Thyroid gland (tissue), 4 donors: Measurements from ENCODE around the gene CENPN. TPM values are rescaled to one million over a fixed set of nuclear protein-coding genes. Genes with fewer than 3 reads are reported as not detected.

Experiments used
- DNase-seq, 2 donors: peaks; one replicate each; pipeline ENCODE4 v3.0.0-alpha.2; 2019
- H3K27ac ChIP-seq, 3 donors: fragments of 200-600 bp; sonication (generic); 1 replicate in 2 of 3; 2 replicates in 1 of 3; pipeline ENCODE4 v1.5.1; 2016 to 2019; ENCODE audit warnings: mild to moderate bottlenecking in 1 of 3, moderate library complexity in 1 of 3
- H3K27me3 ChIP-seq: fragments of 200-600 bp; sonication (generic); one replicate; pipeline ENCODE4 v1.5.1; 2019
- H3K36me3 ChIP-seq, 2 donors: fragments of 200-600 bp; sonication (generic); one replicate each; pipeline ENCODE4 v1.5.1; 2016 to 2019
- H3K4me1 ChIP-seq, 2 donors: fragments of 200-600 bp; sonication (generic); one replicate each; pipeline ENCODE4 v1.5.1; 2017 to 2019
- H3K4me3 ChIP-seq, 3 donors: fragments of 200-600 bp; sonication (generic); replicated peaks in 1 of 3; 1 replicate in 2 of 3; 2 replicates in 1 of 3; pipeline ENCODE4 v1.5.1; 2016; ENCODE audit warnings: mild to moderate bottlenecking in 1 of 3
- H3K9me3 ChIP-seq: fragments of 200-600 bp; sonication (generic); one replicate; pipeline ENCODE4 v1.5.1; 2017
- POLR2A ChIP-seq, 2 donors: fragments of 450-650 bp; IDR thresholded peaks; one replicate each; pipeline ENCODE4 v1.6.1; 2017; ENCODE audit warnings: antibody characterized with exemption in 2 of 2, mild to moderate bottlenecking in 2 of 2, moderate library complexity in 1 of 2
- WGBS, 2 donors: methylation state at CpG; one replicate each; pipeline ENCODE4 v1.1.5; 2017; 5-methylcytosine and 5-hydroxymethylcytosine counted together
- intact Hi-C: fragments of 100-400 bp; cut with DNase I; formaldehyde crosslinking; loops from one replicate; pipeline ENCODE4 v1.15.1; 2023
- total RNA-seq, 4 donors: library from RNA; depleted of rRNA; stranded (reverse); fragments of >200 nt; gene quantifications; one replicate each; pipeline ENCODE4 v1.2.3, GENCODE V29; 2016
- TF ChIP-seq, protein P1 (sequence below), 6 experiments: fragments of 200-600 bp in 3 of 6; fragments of 450-650 bp in 3 of 6; sonication (generic) in 3 of 6; IDR thresholded peaks; one replicate each; pipeline ENCODE4 v1.5.1; 2016 to 2019; ENCODE audit warnings: antibody characterized with exemption in 6 of 6, mild to moderate bottlenecking in 2 of 6, inconsistent platforms in 1 of 6, moderate library complexity in 1 of 6

CENPN gene
- total RNA-seq, 4 donors from 2014 or later = 5.8 to 14.4 (median 6.7) TPM

DNA sequence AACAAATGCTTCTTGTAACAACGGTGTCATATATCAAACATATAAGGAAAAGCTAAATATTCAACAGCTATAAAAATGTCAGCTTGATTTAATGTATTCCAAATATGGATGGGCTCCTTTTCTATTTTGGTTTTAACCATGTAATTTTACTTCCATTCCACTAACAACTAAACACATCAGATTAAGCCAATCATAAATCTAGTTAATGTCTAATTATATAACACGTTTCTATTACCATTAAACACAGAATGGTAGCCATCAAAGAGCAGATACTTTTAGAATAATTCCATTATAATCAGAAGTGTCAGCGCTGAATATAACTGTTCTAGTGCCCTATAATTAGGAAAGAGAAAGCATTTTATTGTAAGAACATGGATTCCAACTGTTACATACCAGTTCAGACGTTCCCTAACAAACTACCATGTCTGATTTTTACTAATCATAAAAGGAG, 10.3 kb upstream of the CENPN start:
- peaks cover 0 to 6% of the 10 kb centered on the region in 2 donors for H3K4me1 ChIP-seq
- no peak overlapping the region for H3K4me3 ChIP-seq
- H3K36me3 ChIP-seq = no peaks in the 10 kb centered on the region
- intact Hi-C loops = no loop called here
- no peaks in the 10 kb centered on the region for H3K27me3 ChIP-seq
- TF ChIP-seq, protein P1, sequence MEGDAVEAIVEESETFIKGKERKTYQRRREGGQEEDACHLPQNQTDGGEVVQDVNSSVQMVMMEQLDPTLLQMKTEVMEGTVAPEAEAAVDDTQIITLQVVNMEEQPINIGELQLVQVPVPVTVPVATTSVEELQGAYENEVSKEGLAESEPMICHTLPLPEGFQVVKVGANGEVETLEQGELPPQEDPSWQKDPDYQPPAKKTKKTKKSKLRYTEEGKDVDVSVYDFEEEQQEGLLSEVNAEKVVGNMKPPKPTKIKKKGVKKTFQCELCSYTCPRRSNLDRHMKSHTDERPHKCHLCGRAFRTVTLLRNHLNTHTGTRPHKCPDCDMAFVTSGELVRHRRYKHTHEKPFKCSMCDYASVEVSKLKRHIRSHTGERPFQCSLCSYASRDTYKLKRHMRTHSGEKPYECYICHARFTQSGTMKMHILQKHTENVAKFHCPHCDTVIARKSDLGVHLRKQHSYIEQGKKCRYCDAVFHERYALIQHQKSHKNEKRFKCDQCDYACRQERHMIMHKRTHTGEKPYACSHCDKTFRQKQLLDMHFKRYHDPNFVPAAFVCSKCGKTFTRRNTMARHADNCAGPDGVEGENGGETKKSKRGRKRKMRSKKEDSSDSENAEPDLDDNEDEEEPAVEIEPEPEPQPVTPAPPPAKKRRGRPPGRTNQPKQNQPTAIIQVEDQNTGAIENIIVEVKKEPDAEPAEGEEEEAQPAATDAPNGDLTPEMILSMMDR (IDR thresholded peaks at IDR 0.05) = no peak
- no peak for TF ChIP-seq POLR2A (IDR thresholded peaks at IDR 0.05)
- H3K27ac ChIP-seq = no peak overlapping the region
- no peaks in the 10 kb centered on the region for H3K9me3 ChIP-seq
- WGBS, 2 donors = 78 to 83% methylated on average over 4 of the region's 4 CpGs
- DNase-seq = no peak

DNA sequence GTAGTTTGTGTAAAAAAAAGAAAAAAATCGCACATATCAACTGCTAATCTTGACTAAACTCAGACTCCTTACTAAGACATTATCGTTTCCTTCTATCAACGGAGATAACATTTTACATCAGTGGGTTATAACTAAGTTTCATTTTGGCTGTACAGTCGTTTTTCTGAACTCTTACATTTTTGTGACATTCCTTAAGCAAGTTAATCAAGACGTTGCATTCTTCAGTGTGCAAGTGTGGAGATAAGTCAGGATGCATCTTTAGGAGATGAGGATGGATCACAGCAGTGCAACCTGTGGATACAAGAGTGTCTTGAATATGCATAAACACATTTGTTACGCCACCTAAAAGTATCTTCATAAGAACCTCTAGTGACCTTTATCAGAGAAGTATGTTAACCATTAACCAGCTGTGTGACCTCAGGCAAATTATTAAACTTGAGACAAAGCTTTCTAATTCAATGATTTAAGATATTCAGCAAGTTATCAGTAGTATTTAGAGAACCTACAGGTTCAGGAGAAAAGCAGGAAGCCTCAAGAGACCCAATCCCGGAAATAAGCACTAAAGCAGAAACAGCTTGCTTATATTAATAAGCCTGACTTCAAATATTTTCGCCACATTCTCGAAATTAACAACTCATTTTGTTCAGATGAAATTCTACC, 9.7 kb upstream of the CENPN start:
- DNase-seq = no peak
- TF ChIP-seq, protein P1 (IDR thresholded peaks at IDR 0.05) = no peak
- no peak for TF ChIP-seq POLR2A (IDR thresholded peaks at IDR 0.05)
- no peaks in the 10 kb centered on the region for H3K27me3 ChIP-seq
- H3K4me3 ChIP-seq = no peak overlapping the region
- WGBS, 2 donors = 73% methylated on average over 9 of the region's 9 CpGs
- no peak overlapping the region for H3K27ac ChIP-seq
- peaks cover 0 to 6% of the 10 kb centered on the region in 2 donors for H3K4me1 ChIP-seq
- H3K9me3 ChIP-seq = no peaks in the 10 kb centered on the region
- intact Hi-C loops = no loop called here
- H3K36me3 ChIP-seq = no peaks in the 10 kb centered on the region

- 92 to 94% methylated on average over 7 of the region's 7 CpGs for WGBS, 2 donors
- Histone ChIP-seq H3K4me3 (no peak overlapping the region), H3K27ac (no peak overlapping the region), H3K9me3 (no peaks in the 10 kb centered on the region), H3K27me3 (no peaks in the 10 kb centered on the region), H3K36me3 (no peaks in the 10 kb centered on the region), H3K4me1 (peaks cover 0 to 6% of the 10 kb centered on the region in 2 donors)
- no peak for TF ChIP-seq POLR2A (IDR thresholded peaks at IDR 0.05)
- TF ChIP-seq, protein P1 (IDR thresholded peaks at IDR 0.05) = no peak
- intact Hi-C loops = no loop called here
- no peak for DNase-seq
Measured at GRCh38 chr16:80997964-80998620, 8.9 kb upstream of the CENPN start.

- 94 to 98% methylated on average over 3 of the region's 3 CpGs for WGBS, 2 donors
- H3K9me3 ChIP-seq = no peaks in the 10 kb centered on the region
- H3K27me3 ChIP-seq = no peaks in the 10 kb centered on the region
- H3K4me3 ChIP-seq = no peak overlapping the region
- TF ChIP-seq POLR2A (IDR thresholded peaks at IDR 0.05) = no peak
- TF ChIP-seq, protein P1 (IDR thresholded peaks at IDR 0.05) = no peak
- H3K27ac ChIP-seq = no peak overlapping the region
- H3K4me1 ChIP-seq = peaks cover 10 to 27% of the 10 kb centered on the region in 2 donors
- intact Hi-C loops = loop anchor here (10.0 kb wide), 2 partner anchors 74 to 314 kb away; partner anchors contain the start of genes C16orf46 and GAN
- DNase-seq = no peak
- H3K36me3 ChIP-seq = no peaks in the 10 kb centered on the region
Measured at GRCh38 chr16:81000873-81001272, 6.1 kb upstream of the CENPN start.

- no peak for DNase-seq
- Histone ChIP-seq H3K4me3 (no peak overlapping the region), H3K27me3 (no peaks in the 10 kb centered on the region), H3K36me3 (no peaks in the 10 kb centered on the region), H3K27ac (no peak overlapping the region), H3K9me3 (no peaks in the 10 kb centered on the region), H3K4me1 (peaks cover 10 to 28% of the 10 kb centered on the region in 2 donors)
- TF ChIP-seq POLR2A (IDR thresholded peaks at IDR 0.05) = no peak
- TF ChIP-seq, protein P1 (IDR thresholded peaks at IDR 0.05) = no peak
- 91 to 94% methylated on average over 5 of the region's 5 CpGs for WGBS, 2 donors
- intact Hi-C loops = loop anchor here (10.0 kb wide), 2 partner anchors 73 to 313 kb away; partner anchors contain the start of genes C16orf46 and GAN
Measured at GRCh38 chr16:81001330-81001729, 5.7 kb upstream of the CENPN start.
